ENCODE results near the gene GRIP1.

Gene GRIP1

DNA sequence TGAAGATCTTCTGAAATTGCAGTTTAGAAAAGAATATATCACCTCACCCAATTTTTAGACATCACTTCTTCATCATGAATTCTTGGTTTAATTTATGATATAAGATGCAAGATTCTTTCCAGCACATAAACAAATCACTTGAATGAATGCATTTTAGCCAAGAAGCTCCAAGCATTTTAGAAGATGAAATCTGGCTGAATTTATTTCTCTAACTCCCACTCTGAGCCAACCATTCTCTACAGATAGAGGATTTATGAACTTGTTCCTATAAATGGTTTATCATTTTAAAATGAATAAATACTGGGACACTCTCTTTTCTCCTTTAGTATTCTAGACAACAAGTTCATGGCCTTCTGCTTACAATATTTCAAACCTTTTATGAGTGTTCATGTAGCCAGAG is 71.7 kb downstream of the GRIP1 start:
- TF ChIP-seq, protein P1, sequence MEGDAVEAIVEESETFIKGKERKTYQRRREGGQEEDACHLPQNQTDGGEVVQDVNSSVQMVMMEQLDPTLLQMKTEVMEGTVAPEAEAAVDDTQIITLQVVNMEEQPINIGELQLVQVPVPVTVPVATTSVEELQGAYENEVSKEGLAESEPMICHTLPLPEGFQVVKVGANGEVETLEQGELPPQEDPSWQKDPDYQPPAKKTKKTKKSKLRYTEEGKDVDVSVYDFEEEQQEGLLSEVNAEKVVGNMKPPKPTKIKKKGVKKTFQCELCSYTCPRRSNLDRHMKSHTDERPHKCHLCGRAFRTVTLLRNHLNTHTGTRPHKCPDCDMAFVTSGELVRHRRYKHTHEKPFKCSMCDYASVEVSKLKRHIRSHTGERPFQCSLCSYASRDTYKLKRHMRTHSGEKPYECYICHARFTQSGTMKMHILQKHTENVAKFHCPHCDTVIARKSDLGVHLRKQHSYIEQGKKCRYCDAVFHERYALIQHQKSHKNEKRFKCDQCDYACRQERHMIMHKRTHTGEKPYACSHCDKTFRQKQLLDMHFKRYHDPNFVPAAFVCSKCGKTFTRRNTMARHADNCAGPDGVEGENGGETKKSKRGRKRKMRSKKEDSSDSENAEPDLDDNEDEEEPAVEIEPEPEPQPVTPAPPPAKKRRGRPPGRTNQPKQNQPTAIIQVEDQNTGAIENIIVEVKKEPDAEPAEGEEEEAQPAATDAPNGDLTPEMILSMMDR (conservative IDR thresholded peaks at IDR 0.05) = no peak
- no peak overlapping the region for H3K27ac ChIP-seq

DNA sequence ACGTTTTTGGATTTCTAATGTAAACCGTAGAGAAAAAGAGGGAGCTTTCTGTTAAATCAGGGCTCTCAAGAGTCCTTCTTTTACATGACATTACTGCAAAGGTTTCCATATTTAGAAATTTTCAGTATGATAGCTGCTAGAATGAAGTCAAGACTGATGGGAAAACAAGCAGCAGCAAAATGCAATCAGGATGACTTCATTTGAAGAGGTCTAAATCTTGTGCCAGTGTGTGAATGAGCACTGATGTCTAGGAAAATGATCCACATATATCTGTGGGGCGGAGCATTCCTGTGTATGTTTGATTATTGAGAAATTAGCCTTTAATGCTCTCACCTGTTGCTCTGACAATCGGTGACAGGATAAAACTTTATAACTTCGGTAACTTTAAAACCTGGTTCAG is 73.6 kb downstream of the GRIP1 start:
- no peak overlapping the region for H3K27ac ChIP-seq
- TF ChIP-seq, protein P1 (conservative IDR thresholded peaks at IDR 0.05) = no peak

DNA sequence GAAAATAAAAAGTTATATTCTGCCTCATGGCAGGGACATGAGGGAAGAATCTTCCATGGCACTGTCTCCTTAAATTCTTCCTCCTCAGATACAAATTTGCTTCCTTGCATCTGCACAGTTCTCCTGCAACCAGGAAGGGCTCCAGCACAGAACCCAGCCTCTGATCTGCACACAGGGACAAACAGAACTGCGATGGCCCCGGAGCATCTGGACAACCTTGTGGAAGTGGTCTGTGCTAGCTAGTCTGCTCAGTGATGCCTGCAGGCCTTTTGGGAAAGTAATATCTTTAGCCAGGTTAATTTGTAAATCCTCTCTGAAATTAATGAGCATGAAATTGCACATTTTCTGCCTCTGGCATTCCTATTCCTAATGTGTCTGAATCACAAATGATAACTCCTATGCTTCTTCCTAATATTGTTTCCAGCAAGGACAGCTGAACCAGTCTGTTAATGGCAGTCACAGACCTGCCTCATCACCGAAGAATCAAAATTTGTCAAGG is 74.8 kb downstream of the GRIP1 start:
- H3K27ac ChIP-seq = no peak overlapping the region
- TF ChIP-seq, protein P1 (conservative IDR thresholded peaks at IDR 0.05) = no peak

DNA sequence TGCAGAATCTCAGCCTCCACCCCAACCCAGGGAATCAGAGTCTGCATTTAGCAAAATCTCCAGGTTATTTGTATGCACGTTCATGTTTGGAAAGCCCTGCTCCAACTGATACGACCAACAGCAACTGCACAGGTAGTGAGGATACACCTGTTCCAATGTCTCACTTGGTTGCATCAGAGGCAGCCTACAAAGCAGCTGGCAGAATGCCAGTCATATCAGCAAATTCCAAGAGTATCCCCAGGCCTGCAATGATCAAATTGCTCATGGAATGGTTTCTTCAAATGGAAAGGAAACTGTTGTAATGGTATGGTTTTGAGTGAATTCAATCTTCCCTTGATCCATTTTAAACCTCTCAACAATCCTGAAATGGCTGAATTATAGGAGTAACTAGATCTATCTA is 75.4 kb downstream of the GRIP1 start:
- no peak overlapping the region for H3K27ac ChIP-seq
- TF ChIP-seq, protein P1 (conservative IDR thresholded peaks at IDR 0.05) = no peak

DNA sequence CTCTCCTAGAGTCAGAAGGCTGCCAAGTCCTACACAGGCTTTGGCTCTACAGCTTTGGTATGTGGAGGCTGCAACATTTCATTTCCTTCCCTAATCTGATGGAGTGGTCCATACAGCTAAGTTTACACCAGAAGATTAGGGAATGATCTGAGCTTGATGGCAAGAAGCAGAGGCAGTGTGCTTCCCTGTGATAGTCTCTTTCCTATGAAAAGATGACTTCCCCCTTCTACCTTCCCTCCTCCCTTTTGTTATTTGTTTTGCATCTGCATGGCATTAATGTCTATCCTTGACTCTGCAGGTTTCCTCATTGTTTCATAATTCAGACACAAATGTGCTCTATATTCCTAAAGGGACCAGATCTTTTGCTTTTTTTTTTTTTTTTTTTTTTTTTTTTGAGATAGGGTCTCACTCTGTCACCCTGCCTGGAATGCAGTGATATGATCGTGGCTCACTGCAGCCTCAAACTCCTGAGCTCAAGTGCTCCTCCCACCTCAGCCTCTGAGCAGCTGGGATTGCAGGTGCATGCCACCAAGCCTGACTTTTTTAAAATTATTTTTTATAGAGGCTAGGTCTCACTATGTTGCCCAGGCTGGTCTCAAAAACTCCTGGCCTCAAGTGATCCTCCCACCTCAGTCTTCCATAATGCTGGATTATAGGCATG is 76.3 kb downstream of the GRIP1 start:
- no peak overlapping the region for H3K27ac ChIP-seq
- TF ChIP-seq, protein P1 (conservative IDR thresholded peaks at IDR 0.05) = no peak

DNA sequence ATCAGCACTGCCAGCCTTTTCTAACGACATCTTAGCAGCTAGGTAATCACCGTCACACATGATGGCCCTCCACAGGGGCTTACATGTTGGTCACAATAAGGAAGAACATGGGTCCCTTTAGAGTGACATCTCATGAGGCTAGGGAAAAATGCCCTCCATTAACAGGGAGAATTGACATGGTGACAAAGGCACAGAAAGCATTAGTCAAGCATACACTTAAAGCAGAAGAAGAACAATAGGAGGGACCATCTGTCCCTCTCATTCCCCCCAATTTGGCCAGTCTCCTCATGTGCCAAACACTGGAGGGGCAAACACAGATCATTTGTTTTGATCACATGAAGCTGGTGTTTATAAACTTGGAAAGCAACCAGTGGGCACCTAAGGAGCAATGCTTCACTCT is 78.0 kb downstream of the GRIP1 start:
- TF ChIP-seq, protein P1 (conservative IDR thresholded peaks at IDR 0.05) = no peak
- no peak overlapping the region for H3K27ac ChIP-seq

DNA sequence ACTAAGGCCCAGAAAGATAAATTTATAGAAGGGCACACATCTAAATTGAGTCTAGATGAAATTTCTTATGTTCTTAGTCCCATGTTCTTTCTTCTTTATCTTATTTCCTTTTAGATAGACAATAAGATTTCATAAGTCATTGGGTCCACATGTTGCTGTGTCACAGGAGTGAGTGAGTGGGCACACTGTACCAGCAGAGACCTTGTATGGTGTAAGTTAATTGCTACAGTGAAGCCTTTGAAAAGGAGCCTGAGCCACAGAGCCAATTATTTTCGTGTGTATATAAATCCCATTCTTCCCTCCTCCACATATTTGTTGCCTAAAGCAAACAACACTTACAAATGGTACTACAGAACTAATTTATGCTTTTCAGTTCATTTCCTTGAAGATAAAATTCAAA is 79.1 kb downstream of the GRIP1 start:
- no peak overlapping the region for H3K27ac ChIP-seq
- TF ChIP-seq, protein P1 (conservative IDR thresholded peaks at IDR 0.05) = no peak

All from VCaP (cell line).